Activated naive CD8-positive, alpha-beta T cell treated with anti-CD3 and anti-CD28 coated beads, Interleukin-2, amount 10 ng/mL, durations not matched to agents 7 days and 5 days (primary cell): ENCODE measurements around the gene PARD3B. TPM values are rescaled to one million over a fixed set of nuclear protein-coding genes. Genes with fewer than 3 reads are reported as not detected.

Source experiments
- ATAC-seq: fragments of 150-1000 bp; cut with Tn5 transposase; one replicate; pipeline ENCODE4 v1.10.0; 2021; ENCODE audit warnings: low read depth, moderate library complexity
- POLR2A ChIA-PET: fragments of 350-600 bp; sonication (Branson Sonifier 250); formaldehyde crosslinking; loops from one replicate; lab custom pipeline; 2021; ENCODE audit warnings: antibody characterized with exemption; lab: Charles Lee
- DNase-seq: peaks from one replicate; pipeline ENCODE4 v3.0.0; 2021
- H3K27ac Mint-ChIP-seq: one replicate; pipeline ENCODE4 v1.8.0; 2022; ENCODE audit warnings: mild to moderate bottlenecking, mixed read lengths
- H3K27me3 Mint-ChIP-seq: one replicate; pipeline ENCODE4 v1.8.0; 2022; ENCODE audit warnings: mild to moderate bottlenecking, moderate library complexity, mixed read lengths
- H3K36me3 Mint-ChIP-seq: one replicate; pipeline ENCODE4 v1.8.0; 2021; ENCODE audit warnings: mild to moderate bottlenecking, mixed read lengths
- H3K4me1 Mint-ChIP-seq: one replicate; pipeline ENCODE4 v1.8.0; 2021; ENCODE audit warnings: mixed read lengths
- H3K4me3 Mint-ChIP-seq: one replicate; pipeline ENCODE4 v1.8.0; 2022; ENCODE audit warnings: mild to moderate bottlenecking, moderate library complexity, mixed read lengths
- H3K9me3 Mint-ChIP-seq: one replicate; pipeline ENCODE4 v1.8.0; 2021; ENCODE audit warnings: mixed read lengths
- total RNA-seq, 2 experiments: library from RNA; stranded (reverse); gene quantifications; one replicate each; pipeline ENCODE4 v1.2.3, GENCODE V29; 2021

PARD3B gene
- total RNA-seq, 2 experiments from 2014 or later: 0.55 to 1.0 TPM

GRCh38 chr2:204850581-204850980 lies 305.3 kb downstream of the PARD3B start:
- peaks cover 3% of the 10 kb centered on the region for H3K9me3 Mint-ChIP-seq

GRCh38 chr2:204853905-204854304 lies 308.6 kb downstream of the PARD3B start:
- Mint-ChIP-seq H3K36me3 (no peaks in the 10 kb centered on the region), H3K9me3 (peaks cover 4% of the 10 kb centered on the region), H3K4me3 (no peak overlapping the region), H3K27me3 (peaks cover 3% of the 10 kb centered on the region), H3K27ac (no peak overlapping the region), H3K4me1 (no peaks in the 10 kb centered on the region)
- ATAC-seq: no peak
- POLR2A ChIA-PET: no interaction called here
- DNase-seq: no peak

More at GRCh38 chr2:204850581-204850980, 305.3 kb downstream of the PARD3B start:
- Mint-ChIP-seq H3K27me3 (peaks cover 2% of the 10 kb centered on the region), H3K4me3 (no peak overlapping the region), H3K36me3 (no peaks in the 10 kb centered on the region), H3K27ac (no peak overlapping the region), H3K4me1 (no peaks in the 10 kb centered on the region)
- POLR2A ChIA-PET: no interaction called here
- DNase-seq (no peak), ATAC-seq (no peak)

- H3K27me3 Mint-ChIP-seq: peaks cover 14% of the 10 kb centered on the region
- no peak overlapping the region for H3K4me3 Mint-ChIP-seq
- POLR2A ChIA-PET: no interaction called here
- H3K4me1 Mint-ChIP-seq: no peaks in the 10 kb centered on the region
- H3K36me3 Mint-ChIP-seq: peaks cover 3% of the 10 kb centered on the region
- H3K27ac Mint-ChIP-seq: no peak overlapping the region
- DNase-seq (no peak), ATAC-seq (no peak)
- peaks cover 9% of the 10 kb centered on the region for H3K9me3 Mint-ChIP-seq
These were observed 315.0 kb downstream of the PARD3B start for GRCh38 chr2:204860274-204860673.

- POLR2A ChIA-PET: no interaction called here
- no peak for ATAC-seq
- Mint-ChIP-seq H3K4me1 (no peaks in the 10 kb centered on the region), H3K27ac (no peak overlapping the region), H3K9me3 (peaks cover 6% of the 10 kb centered on the region), H3K4me3 (no peak overlapping the region), H3K27me3 (peaks cover 14% of the 10 kb centered on the region), H3K36me3 (peaks cover 3% of the 10 kb centered on the region)
- DNase-seq: no peak
These were observed 317.5 kb downstream of the PARD3B start for GRCh38 chr2:204862809-204863208.

GRCh38 chr2:204863336-204863735 lies 318.1 kb downstream of the PARD3B start:
- Mint-ChIP-seq H3K9me3 (peaks cover 6% of the 10 kb centered on the region), H3K4me1 (no peaks in the 10 kb centered on the region), H3K4me3 (no peak overlapping the region), H3K27ac (no peak overlapping the region), H3K36me3 (peaks cover 3% of the 10 kb centered on the region), H3K27me3 (peaks cover 12% of the 10 kb centered on the region)
- no peak for ATAC-seq
- no peak for DNase-seq
- POLR2A ChIA-PET: no interaction called here

GRCh38 chr2:204869132-204869823 lies 324.0 kb downstream of the PARD3B start:
- H3K4me1 Mint-ChIP-seq: peaks cover 18% of the 10 kb centered on the region
- H3K36me3 Mint-ChIP-seq: peaks cover 12% of the 10 kb centered on the region
- H3K4me3 Mint-ChIP-seq: no peak overlapping the region
- ATAC-seq (no peak), DNase-seq (no peak)
- H3K27me3 Mint-ChIP-seq: no peaks in the 10 kb centered on the region
- H3K27ac Mint-ChIP-seq: no peak overlapping the region
- POLR2A ChIA-PET: no interaction called here
- peaks cover 9% of the 10 kb centered on the region for H3K9me3 Mint-ChIP-seq

- ATAC-seq (no peak), DNase-seq (no peak)
- Mint-ChIP-seq H3K27me3 (no peaks in the 10 kb centered on the region), H3K4me3 (no peak overlapping the region), H3K27ac (no peak overlapping the region), H3K4me1 (peaks cover 20% of the 10 kb centered on the region), H3K36me3 (peaks cover 16% of the 10 kb centered on the region), H3K9me3 (peaks cover 8% of the 10 kb centered on the region)
- POLR2A ChIA-PET: interaction anchor here (1.3 kb wide), 1 partner anchor 12 kb away, joined by 3 read pairs; no protein-coding TSS in a partner anchor
These were observed 324.8 kb downstream of the PARD3B start for GRCh38 chr2:204870053-204870452.

- no peak for DNase-seq
- H3K36me3 Mint-ChIP-seq: peaks cover 28% of the 10 kb centered on the region
- peak; percentile 88 for ATAC-seq
- peak overlapping the region; percentile 35 for H3K4me3 Mint-ChIP-seq
- no peaks in the 10 kb centered on the region for H3K27me3 Mint-ChIP-seq
- H3K9me3 Mint-ChIP-seq: peaks cover 12% of the 10 kb centered on the region
- POLR2A ChIA-PET: interaction anchor here (1.3 to 2.0 kb wide), 2 partner anchors 10 kb away, joined by 3 to 10 read pairs; no protein-coding TSS in a partner anchor
- H3K27ac Mint-ChIP-seq: peak overlapping the region; percentile 72
- H3K4me1 Mint-ChIP-seq: peaks cover 30% of the 10 kb centered on the region
These were observed 326.1 kb downstream of the PARD3B start for GRCh38 chr2:204871231-204871953.

GRCh38 chr2:204876311-204876710 lies 331.0 kb downstream of the PARD3B start:
- peaks cover 52% of the 10 kb centered on the region for H3K36me3 Mint-ChIP-seq
- POLR2A ChIA-PET: no interaction called here

GRCh38 chr2:204877691-204878090 lies 332.4 kb downstream of the PARD3B start:
- Mint-ChIP-seq H3K36me3 (peaks cover 50% of the 10 kb centered on the region), H3K27me3 (no peaks in the 10 kb centered on the region), H3K4me1 (peaks cover 66% of the 10 kb centered on the region), H3K9me3 (peaks cover 15% of the 10 kb centered on the region), H3K27ac (peak overlapping the region; percentile 88), H3K4me3 (peak overlapping the region; percentile 45)
- POLR2A ChIA-PET: no interaction called here
- ATAC-seq: peak; percentile 48
- no peak for DNase-seq

More at GRCh38 chr2:204876311-204876710, 331.0 kb downstream of the PARD3B start:
- DNase-seq (no peak), ATAC-seq (no peak)
- Mint-ChIP-seq H3K4me1 (peaks cover 63% of the 10 kb centered on the region), H3K9me3 (peaks cover 15% of the 10 kb centered on the region), H3K4me3 (no peak overlapping the region), H3K27ac (no peak overlapping the region), H3K27me3 (no peaks in the 10 kb centered on the region)

GRCh38 chr2:204880928-204881327 lies 335.7 kb downstream of the PARD3B start:
- POLR2A ChIA-PET: interaction anchor here (0.9 to 1.4 kb wide), 6 partner anchors 8 to 86 kb away, joined by 3 to 10 read pairs (median 5); no protein-coding TSS in a partner anchor
- no peaks in the 10 kb centered on the region for H3K27me3 Mint-ChIP-seq
- peaks cover 7% of the 10 kb centered on the region for H3K9me3 Mint-ChIP-seq
- peaks cover 57% of the 10 kb centered on the region for H3K4me1 Mint-ChIP-seq
- peak overlapping the region; percentile 66 for H3K4me3 Mint-ChIP-seq
- H3K27ac Mint-ChIP-seq: peak overlapping the region; percentile 87
- peaks cover 35% of the 10 kb centered on the region for H3K36me3 Mint-ChIP-seq
- DNase-seq (no peak), ATAC-seq (no peak)

- DNase-seq (peak; percentile 42), ATAC-seq (peak; percentile 97)
- Mint-ChIP-seq H3K4me1 (peaks cover 55% of the 10 kb centered on the region), H3K9me3 (peaks cover 7% of the 10 kb centered on the region), H3K27ac (peak overlapping the region; percentile 87), H3K27me3 (no peaks in the 10 kb centered on the region), H3K36me3 (peaks cover 28% of the 10 kb centered on the region), H3K4me3 (peak overlapping the region; percentile 66)
- POLR2A ChIA-PET: interaction anchor here (0.7 to 1.4 kb wide), 8 partner anchors 9 to 89 kb away, joined by 3 to 10 read pairs (median 5); no protein-coding TSS in a partner anchor
These were observed 336.4 kb downstream of the PARD3B start for GRCh38 chr2:204881655-204882054.

- POLR2A ChIA-PET: no interaction called here
- Mint-ChIP-seq H3K27ac (no peak overlapping the region), H3K4me3 (no peak overlapping the region), H3K36me3 (peaks cover 25% of the 10 kb centered on the region), H3K4me1 (peaks cover 32% of the 10 kb centered on the region), H3K27me3 (no peaks in the 10 kb centered on the region), H3K9me3 (peaks cover 10% of the 10 kb centered on the region)
- no peak for ATAC-seq
- DNase-seq: no peak
These were observed 340.5 kb downstream of the PARD3B start for GRCh38 chr2:204885747-204886146.
